Suppressor macrophage treated with lipopolysaccharide for 4 hours (primary cell): ENCODE results near the gene GLT1D1.

ENCODE experiments used
- DNase-seq: peaks from one replicate; pipeline ENCODE4 v3.0.0-alpha.2; 2020

Gene GLT1D1

GRCh38 chr12:129009833-129010622 lies 156.8 kb downstream of the GLT1D1 start:
- no peak for DNase-seq

GRCh38 chr12:129016159-129016558 lies 162.9 kb downstream of the GLT1D1 start:
- no peak for DNase-seq

GRCh38 chr12:129025055-129025454 lies 171.8 kb downstream of the GLT1D1 start:
- no peak for DNase-seq

- DNase-seq = no peak
Measured at GRCh38 chr12:129028844-129029243, 175.6 kb downstream of the GLT1D1 start.
